OCI-LY1 (cell line): ENCODE measurements around the gene CFAP74.

Experiments used
- H2AFZ ChIP-seq: fragments of 200-600 bp; sonication (generic), shearing (Covaris generic); 2 replicates; pipeline ENCODE4 v1.6.0; 2014; ENCODE audit warnings: antibody characterized with exemption, mild to moderate bottlenecking, low read length
- H3F3A ChIP-seq: fragments of 200-600 bp; sonication (generic), shearing (Covaris generic); 2 replicates; pipeline ENCODE4 v1.6.0; 2014; ENCODE audit warnings: mild to moderate bottlenecking, antibody characterized with exemption, low read length, moderate library complexity; ENCODE audit not compliant: insufficient read depth
- H3K27ac ChIP-seq: fragments of 200-600 bp; sonication (generic); 2 replicates; pipeline ENCODE4 v1.5.1; 2014; ENCODE audit warnings: low read length, mixed run types, mild to moderate bottlenecking, low read depth; ENCODE audit not compliant: poor library complexity, severe bottlenecking
- H3K27me3 ChIP-seq: fragments of 200-600 bp; sonication (generic); 2 replicates; pipeline ENCODE4 v1.6.0; 2014; ENCODE audit warnings: antibody characterized with exemption, mild to moderate bottlenecking, low read length, moderate library complexity; ENCODE audit not compliant: insufficient read depth
- H3K36me3 ChIP-seq: fragments of 200-600 bp; sonication (generic); 2 replicates; pipeline ENCODE4 v1.6.1; 2014; ENCODE audit warnings: mild to moderate bottlenecking, antibody characterized with exemption, low read length, moderate library complexity, mixed read lengths; ENCODE audit not compliant: insufficient read depth
- H3K4me1 ChIP-seq: fragments of 200-600 bp; sonication (generic); 2 replicates; pipeline ENCODE4 v1.5.1; 2014; ENCODE audit warnings: mild to moderate bottlenecking, low read length, moderate library complexity; ENCODE audit not compliant: insufficient read depth, severe bottlenecking
- H3K4me2 ChIP-seq: fragments of 200-600 bp; sonication (generic), shearing (Covaris generic); 2 replicates; pipeline ENCODE4 v1.6.1; 2014; ENCODE audit warnings: low read length
- H3K4me3 ChIP-seq: fragments of 200-600 bp; sonication (generic); 2 replicates; pipeline ENCODE4 v1.5.1; 2014; ENCODE audit warnings: low read length, low read depth, mild to moderate bottlenecking, mixed read lengths; ENCODE audit not compliant: poor library complexity, severe bottlenecking
- H3K79me2 ChIP-seq: fragments of 200-600 bp; shearing (Covaris generic); 2 replicates; pipeline ENCODE4 v1.6.1; 2016; ENCODE audit warnings: mixed run types, low read length, mixed read lengths; ENCODE audit not compliant: insufficient read depth
- H3K9ac ChIP-seq: fragments of 200-600 bp; sonication (generic), shearing (Covaris generic); 2 replicates; pipeline ENCODE4 v1.6.1; 2014; ENCODE audit warnings: mild to moderate bottlenecking, low read length, mixed read lengths
- H3K9me2 ChIP-seq: fragments of 200-600 bp; sonication (generic), shearing (Covaris generic); 2 replicates; pipeline ENCODE4 v1.6.1; 2014; ENCODE audit warnings: low read depth, mild to moderate bottlenecking, low read length, mixed read lengths
- H3K9me3 ChIP-seq: fragments of 200-600 bp; shearing (Covaris generic); 2 replicates; pipeline ENCODE4 v1.6.1; 2014; ENCODE audit warnings: low read length, mixed read lengths
- H4K20me1 ChIP-seq: fragments of 200-600 bp; sonication (generic), shearing (Covaris generic); 2 replicates; pipeline ENCODE4 v1.6.0; 2016; ENCODE audit warnings: mild to moderate bottlenecking, low read length; ENCODE audit not compliant: insufficient read depth
- CTCF ChIP-seq: fragments of 200-600 bp; sonication (generic), shearing (Covaris generic); IDR thresholded peaks from 2 replicates; pipeline ENCODE4 v1.5.1; 2017; ENCODE audit warnings: mild to moderate bottlenecking, antibody characterized with exemption, low read length, moderate library complexity, mixed read lengths
- EZH2 ChIP-seq: fragments of 200-600 bp; sonication (generic), shearing (Covaris generic); IDR thresholded peaks from 2 replicates; pipeline ENCODE4 v1.8.0; 2017; ENCODE audit warnings: borderline replicate concordance, mixed run types, mild to moderate bottlenecking, antibody characterized with exemption, low read length, moderate library complexity, mixed read lengths

Gene CFAP74

GRCh38 chr1:1990222-1990621, 13.4 kb downstream of the CFAP74 start:
- Histone ChIP-seq H3K27ac (no peak overlapping the region), H4K20me1 (no peaks in the 10 kb centered on the region), H3K4me3 (no peak overlapping the region), H2AFZ (no peak overlapping the region), H3K36me3 (no peaks in the 10 kb centered on the region), H3K9me3 (no peaks in the 10 kb centered on the region), H3K4me2 (no peak overlapping the region), H3K27me3 (no peaks in the 10 kb centered on the region), H3F3A (no peaks in the 10 kb centered on the region), H3K4me1 (no peaks in the 10 kb centered on the region), H3K9me2 (no peaks in the 10 kb centered on the region), H3K9ac (no peak overlapping the region), H3K79me2 (no peaks in the 10 kb centered on the region)
- TF ChIP-seq CTCF (no peak), EZH2 (no peak)

GRCh38 chr1:1989789-1990188, 13.8 kb downstream of the CFAP74 start:
- Histone ChIP-seq H3F3A (no peaks in the 10 kb centered on the region), H3K27ac (no peak overlapping the region), H3K4me1 (no peaks in the 10 kb centered on the region), H2AFZ (no peak overlapping the region), H3K9me3 (no peaks in the 10 kb centered on the region), H3K27me3 (no peaks in the 10 kb centered on the region), H4K20me1 (no peaks in the 10 kb centered on the region), H3K36me3 (no peaks in the 10 kb centered on the region), H3K79me2 (no peaks in the 10 kb centered on the region), H3K4me3 (no peak overlapping the region), H3K9me2 (no peaks in the 10 kb centered on the region), H3K9ac (no peak overlapping the region), H3K4me2 (no peak overlapping the region)
- no peak for TF ChIP-seq CTCF
- TF ChIP-seq EZH2 = no peak

- H3K9me3 ChIP-seq = no peaks in the 10 kb centered on the region
- no peak overlapping the region for H3K27ac ChIP-seq
- no peak overlapping the region for H3K9ac ChIP-seq
- H3K36me3 ChIP-seq = no peaks in the 10 kb centered on the region
- TF ChIP-seq EZH2 = no peak
- TF ChIP-seq CTCF = no peak
- H3K4me1 ChIP-seq = no peaks in the 10 kb centered on the region
- no peaks in the 10 kb centered on the region for H3K27me3 ChIP-seq
- H3K4me3 ChIP-seq = no peak overlapping the region
- no peaks in the 10 kb centered on the region for H3K9me2 ChIP-seq
- H2AFZ ChIP-seq = no peak overlapping the region
- no peak overlapping the region for H3K4me2 ChIP-seq
- no peaks in the 10 kb centered on the region for H3F3A ChIP-seq
- no peaks in the 10 kb centered on the region for H4K20me1 ChIP-seq
- no peaks in the 10 kb centered on the region for H3K79me2 ChIP-seq
Measured at GRCh38 chr1:1989102-1989542, 14.5 kb downstream of the CFAP74 start.
